H1 (cell line): ENCODE data around the gene ITGAE. TPM values are rescaled to one million over a fixed set of nuclear protein-coding genes. Genes with fewer than 3 reads are reported as not detected.

Experiments
- FOSL1 ChIP-seq: IDR thresholded peaks from 2 replicates; pipeline ENCODE4 v1.6.1; 2011; ENCODE audit warnings: mild to moderate bottlenecking, low read depth, low read length, moderate library complexity; ENCODE audit not compliant: insufficient read depth
- HDAC6 ChIP-seq: IDR thresholded peaks from one replicate; pipeline ENCODE4 v1.7.1; 2012; ENCODE audit warnings: low read depth, mild to moderate bottlenecking, inconsistent platforms, low read length, moderate library complexity
- KDM5A ChIP-seq: fragments of 200-600 bp; IDR thresholded peaks from 2 replicates; pipeline ENCODE4 v1.7.1; 2012; ENCODE audit warnings: mild to moderate bottlenecking, low read length, inconsistent platforms, mixed read lengths
- PHF8 ChIP-seq: fragments of 200-600 bp; sonication (generic); conservative IDR thresholded peaks from 2 replicates; pipeline ENCODE4 v1.7.1; 2012; ENCODE audit warnings: low read depth, mild to moderate bottlenecking, inconsistent platforms, low read length, moderate library complexity
- SIRT6 ChIP-seq: IDR thresholded peaks from one replicate; pipeline ENCODE4 v1.7.1; 2012; ENCODE audit warnings: low read length, inconsistent platforms
- TBP ChIP-seq: IDR thresholded peaks from 2 replicates; pipeline ENCODE4 v1.6.1; 2011; ENCODE audit warnings: low read depth, low read length, improper control_type of control experiment
- TCF12 ChIP-seq: IDR thresholded peaks from 2 replicates; pipeline ENCODE4 v1.6.1; 2011; ENCODE audit warnings: low read depth, mild to moderate bottlenecking, low read length
- polyA plus RNA-seq, 7 experiments: library from polyadenylated mRNA; depleted of rRNA in 3 of 7; stranded (reverse) in 5 of 7; unstranded in 2 of 7; fragments of >200 nt in 5 of 7; fragments of 200-250 nt in 2 of 7; gene quantifications; 1 replicate in 5 of 7; 2 replicates in 1 of 7; 4 replicates in 1 of 7; pipeline versions ENCODE4 v1.2.1 to v1.2.3, GENCODE V29; 2011 to 2013; ENCODE audit warnings: missing spikeins in 2 of 7, mixed read lengths in 2 of 7
- total RNA-seq: library from RNA; stranded (reverse); fragmentation: NEBNext Ultra II Directional; extraction: Animal tissue kit (Norgen Biotek cat#: 25700); gene quantifications from 2 replicates; pipeline ENCODE4 v1.2.1, GENCODE V29; 2021
- TF ChIP-seq, protein P1 (sequence below): fragments of 300-600 bp; sonication (generic); IDR thresholded peaks from 2 replicates; pipeline ENCODE4 v1.7.1; 2012; ENCODE audit warnings: low read length, moderate library complexity, mild to moderate bottlenecking, inconsistent platforms; ENCODE audit not compliant: insufficient replicate concordance

ITGAE gene
- total and polyA plus RNA-seq, 2 of the 8 experiments (the other 6 are each of a cell fraction or from before 2014, with no cell fraction given) = 23.2 to 43.1 TPM

- TF ChIP-seq, protein P1, sequence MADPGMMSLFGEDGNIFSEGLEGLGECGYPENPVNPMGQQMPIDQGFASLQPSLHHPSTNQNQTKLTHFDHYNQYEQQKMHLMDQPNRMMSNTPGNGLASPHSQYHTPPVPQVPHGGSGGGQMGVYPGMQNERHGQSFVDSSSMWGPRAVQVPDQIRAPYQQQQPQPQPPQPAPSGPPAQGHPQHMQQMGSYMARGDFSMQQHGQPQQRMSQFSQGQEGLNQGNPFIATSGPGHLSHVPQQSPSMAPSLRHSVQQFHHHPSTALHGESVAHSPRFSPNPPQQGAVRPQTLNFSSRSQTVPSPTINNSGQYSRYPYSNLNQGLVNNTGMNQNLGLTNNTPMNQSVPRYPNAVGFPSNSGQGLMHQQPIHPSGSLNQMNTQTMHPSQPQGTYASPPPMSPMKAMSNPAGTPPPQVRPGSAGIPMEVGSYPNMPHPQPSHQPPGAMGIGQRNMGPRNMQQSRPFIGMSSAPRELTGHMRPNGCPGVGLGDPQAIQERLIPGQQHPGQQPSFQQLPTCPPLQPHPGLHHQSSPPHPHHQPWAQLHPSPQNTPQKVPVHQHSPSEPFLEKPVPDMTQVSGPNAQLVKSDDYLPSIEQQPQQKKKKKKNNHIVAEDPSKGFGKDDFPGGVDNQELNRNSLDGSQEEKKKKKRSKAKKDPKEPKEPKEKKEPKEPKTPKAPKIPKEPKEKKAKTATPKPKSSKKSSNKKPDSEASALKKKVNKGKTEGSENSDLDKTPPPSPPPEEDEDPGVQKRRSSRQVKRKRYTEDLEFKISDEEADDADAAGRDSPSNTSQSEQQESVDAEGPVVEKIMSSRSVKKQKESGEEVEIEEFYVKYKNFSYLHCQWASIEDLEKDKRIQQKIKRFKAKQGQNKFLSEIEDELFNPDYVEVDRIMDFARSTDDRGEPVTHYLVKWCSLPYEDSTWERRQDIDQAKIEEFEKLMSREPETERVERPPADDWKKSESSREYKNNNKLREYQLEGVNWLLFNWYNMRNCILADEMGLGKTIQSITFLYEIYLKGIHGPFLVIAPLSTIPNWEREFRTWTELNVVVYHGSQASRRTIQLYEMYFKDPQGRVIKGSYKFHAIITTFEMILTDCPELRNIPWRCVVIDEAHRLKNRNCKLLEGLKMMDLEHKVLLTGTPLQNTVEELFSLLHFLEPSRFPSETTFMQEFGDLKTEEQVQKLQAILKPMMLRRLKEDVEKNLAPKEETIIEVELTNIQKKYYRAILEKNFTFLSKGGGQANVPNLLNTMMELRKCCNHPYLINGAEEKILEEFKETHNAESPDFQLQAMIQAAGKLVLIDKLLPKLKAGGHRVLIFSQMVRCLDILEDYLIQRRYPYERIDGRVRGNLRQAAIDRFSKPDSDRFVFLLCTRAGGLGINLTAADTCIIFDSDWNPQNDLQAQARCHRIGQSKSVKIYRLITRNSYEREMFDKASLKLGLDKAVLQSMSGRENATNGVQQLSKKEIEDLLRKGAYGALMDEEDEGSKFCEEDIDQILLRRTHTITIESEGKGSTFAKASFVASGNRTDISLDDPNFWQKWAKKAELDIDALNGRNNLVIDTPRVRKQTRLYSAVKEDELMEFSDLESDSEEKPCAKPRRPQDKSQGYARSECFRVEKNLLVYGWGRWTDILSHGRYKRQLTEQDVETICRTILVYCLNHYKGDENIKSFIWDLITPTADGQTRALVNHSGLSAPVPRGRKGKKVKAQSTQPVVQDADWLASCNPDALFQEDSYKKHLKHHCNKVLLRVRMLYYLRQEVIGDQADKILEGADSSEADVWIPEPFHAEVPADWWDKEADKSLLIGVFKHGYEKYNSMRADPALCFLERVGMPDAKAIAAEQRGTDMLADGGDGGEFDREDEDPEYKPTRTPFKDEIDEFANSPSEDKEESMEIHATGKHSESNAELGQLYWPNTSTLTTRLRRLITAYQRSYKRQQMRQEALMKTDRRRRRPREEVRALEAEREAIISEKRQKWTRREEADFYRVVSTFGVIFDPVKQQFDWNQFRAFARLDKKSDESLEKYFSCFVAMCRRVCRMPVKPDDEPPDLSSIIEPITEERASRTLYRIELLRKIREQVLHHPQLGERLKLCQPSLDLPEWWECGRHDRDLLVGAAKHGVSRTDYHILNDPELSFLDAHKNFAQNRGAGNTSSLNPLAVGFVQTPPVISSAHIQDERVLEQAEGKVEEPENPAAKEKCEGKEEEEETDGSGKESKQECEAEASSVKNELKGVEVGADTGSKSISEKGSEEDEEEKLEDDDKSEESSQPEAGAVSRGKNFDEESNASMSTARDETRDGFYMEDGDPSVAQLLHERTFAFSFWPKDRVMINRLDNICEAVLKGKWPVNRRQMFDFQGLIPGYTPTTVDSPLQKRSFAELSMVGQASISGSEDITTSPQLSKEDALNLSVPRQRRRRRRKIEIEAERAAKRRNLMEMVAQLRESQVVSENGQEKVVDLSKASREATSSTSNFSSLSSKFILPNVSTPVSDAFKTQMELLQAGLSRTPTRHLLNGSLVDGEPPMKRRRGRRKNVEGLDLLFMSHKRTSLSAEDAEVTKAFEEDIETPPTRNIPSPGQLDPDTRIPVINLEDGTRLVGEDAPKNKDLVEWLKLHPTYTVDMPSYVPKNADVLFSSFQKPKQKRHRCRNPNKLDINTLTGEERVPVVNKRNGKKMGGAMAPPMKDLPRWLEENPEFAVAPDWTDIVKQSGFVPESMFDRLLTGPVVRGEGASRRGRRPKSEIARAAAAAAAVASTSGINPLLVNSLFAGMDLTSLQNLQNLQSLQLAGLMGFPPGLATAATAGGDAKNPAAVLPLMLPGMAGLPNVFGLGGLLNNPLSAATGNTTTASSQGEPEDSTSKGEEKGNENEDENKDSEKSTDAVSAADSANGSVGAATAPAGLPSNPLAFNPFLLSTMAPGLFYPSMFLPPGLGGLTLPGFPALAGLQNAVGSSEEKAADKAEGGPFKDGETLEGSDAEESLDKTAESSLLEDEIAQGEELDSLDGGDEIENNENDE = no peak
- no peak for TF ChIP-seq SIRT6
- no peak for TF ChIP-seq KDM5A
- no peak for TF ChIP-seq TCF12
- TF ChIP-seq TBP = no peak
- TF ChIP-seq HDAC6 = no peak
- TF ChIP-seq FOSL1 = no peak
- TF ChIP-seq PHF8 = no peak
- TF ChIP-seq, all 59 proteins: peak for 0
Measured at GRCh38 chr17:3768769-3769168, 32.2 kb downstream of the ITGAE start (continued).
